ENCODE data around the gene RNU6-9.

Gene RNU6-9

DNA sequence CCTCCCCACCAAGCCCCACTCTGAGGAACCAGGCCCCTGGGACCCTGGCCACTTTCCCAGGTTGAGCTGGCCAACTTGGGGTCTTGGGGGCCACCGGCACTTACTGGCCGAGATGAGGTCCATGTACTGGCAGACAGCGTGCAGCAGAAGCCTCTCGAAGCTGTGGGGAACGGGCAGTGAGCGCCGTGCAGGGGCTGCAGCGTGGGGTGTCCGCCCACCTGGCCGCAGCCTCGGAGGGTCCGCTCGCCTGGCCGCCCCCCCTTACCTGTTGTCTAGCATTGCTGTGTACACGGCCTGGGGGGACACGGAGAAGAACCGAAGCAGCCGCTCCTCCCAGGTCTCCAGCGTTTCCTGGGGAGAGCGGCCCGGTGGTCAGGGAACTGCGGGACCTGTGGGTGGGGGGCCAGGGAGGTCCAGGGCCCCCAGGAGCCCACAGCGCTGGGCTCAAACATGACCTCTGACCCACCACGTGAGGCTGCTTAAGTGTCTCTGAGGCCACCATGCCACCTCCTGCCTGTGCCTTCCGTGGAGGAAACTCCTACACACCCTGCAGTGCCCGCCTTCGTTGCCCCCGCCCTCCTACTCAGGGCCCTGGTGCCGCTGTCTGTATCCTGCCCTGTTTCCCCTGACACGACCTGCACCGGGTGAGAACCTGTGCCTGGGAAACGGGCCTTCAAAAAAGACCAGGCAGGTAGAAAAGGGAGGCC, 6.2 kb downstream of the RNU6-9 start:
- DNase-seq, result no peak

DNA sequence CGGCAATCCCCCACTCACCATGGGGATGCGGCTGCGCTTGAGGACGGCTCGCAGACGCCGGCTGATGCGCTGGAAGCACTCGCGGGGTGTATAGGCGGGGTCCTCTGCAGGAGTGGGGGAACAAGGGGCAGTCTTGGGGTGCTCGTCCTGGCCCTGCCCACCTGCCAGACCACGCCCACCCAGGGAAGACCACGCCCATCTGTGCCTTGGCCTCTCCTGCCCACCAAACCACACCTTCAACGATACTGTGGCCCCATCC, 6.7 kb downstream of the RNU6-9 start:
- DNase-seq, result no peak

DNA sequence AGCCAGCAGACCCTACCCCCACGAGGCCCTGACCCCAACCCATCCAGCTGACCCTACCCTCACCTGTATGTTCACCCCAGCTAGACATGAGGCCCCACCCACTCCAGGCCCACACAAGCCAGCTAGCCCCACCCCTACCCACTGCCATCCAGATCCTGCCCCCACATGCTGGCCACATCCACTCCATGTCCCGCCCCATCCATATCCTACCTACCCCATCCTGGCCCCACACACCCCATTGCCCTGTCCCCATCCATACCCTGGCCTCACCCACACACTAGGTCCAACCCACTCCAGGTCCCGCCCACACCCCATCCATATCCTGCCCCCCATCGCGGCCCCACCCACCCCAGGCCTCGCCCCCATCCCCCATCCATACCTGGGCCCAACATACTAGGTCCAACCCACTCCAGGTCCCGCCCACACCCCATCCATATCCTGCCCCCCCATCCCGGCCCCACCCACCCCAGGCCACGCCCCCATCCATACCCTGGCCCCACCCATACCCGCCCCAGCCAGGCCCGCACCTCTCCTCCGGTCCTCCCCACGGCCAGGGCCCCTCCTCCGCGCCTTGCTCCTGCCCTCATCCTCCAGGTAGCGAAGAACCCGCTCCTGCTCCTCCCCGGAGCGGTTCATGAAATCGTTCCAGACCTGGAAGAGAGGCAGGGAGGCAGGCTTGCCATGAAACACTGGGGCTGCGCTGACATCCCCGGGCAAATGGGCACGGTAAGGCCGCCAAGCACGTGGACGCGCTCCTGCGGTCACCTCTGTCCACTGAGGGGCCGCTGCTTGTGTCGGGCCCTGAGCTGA, 7.2 kb downstream of the RNU6-9 start:
- no peak for DNase-seq

DNA sequence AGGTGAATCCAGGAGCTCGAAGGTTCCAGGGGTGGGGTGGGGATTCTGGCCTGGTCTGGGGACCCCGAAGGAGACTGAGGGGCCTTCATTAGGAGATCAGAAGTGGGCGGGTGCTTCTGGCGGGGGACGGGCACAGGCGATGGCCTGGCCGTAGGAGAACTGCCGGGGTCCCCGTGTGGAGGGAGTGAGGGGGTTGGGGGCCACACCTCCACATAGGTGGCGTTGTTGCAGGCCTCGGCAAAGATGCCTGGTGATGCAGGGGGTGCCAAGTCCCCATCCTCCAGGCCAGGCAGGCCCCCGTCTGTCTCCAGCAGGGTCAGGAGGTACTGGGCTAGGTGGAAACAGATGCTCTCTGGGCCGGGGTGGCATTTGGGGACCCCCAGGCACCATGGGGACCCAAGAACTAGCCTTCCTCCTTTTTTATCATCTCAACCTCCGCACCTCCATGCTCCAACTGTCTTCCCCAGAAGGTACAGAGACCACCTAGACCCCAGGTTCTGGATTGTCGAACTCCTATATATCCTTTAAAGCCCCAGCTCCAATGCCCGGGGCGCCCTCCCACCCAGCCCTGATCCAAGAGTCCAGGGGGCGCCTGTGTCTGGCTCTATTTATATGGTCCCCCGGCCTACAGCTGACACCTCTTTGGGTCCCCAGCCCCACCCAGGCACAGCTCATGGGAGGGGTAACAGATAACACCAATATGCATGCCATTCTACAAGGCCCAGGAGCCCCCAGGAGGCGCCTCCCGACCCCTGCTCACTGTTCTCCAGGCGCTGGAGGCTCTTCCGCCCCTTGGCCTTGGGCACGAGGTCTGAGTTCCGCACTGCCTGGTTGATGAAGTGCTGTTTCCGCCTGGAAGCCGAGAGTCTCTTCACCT, 8.2 kb downstream of the RNU6-9 start:
- no peak for DNase-seq

DNA sequence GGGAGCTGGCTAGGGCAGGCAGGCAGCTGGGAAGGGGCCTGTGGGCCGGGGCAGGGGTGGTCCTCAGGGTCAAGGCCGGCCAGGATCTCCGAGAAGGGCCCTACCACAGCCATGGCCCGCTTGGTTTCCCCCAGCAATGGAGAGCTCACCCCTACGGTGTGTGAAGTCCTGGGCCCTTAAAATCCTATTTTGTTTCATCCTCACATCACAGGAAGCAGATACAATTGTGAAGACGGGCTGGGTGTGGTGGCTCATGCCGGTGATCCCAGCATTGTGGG, 8.7 kb downstream of the RNU6-9 start:
- no peak for DNase-seq

DNA sequence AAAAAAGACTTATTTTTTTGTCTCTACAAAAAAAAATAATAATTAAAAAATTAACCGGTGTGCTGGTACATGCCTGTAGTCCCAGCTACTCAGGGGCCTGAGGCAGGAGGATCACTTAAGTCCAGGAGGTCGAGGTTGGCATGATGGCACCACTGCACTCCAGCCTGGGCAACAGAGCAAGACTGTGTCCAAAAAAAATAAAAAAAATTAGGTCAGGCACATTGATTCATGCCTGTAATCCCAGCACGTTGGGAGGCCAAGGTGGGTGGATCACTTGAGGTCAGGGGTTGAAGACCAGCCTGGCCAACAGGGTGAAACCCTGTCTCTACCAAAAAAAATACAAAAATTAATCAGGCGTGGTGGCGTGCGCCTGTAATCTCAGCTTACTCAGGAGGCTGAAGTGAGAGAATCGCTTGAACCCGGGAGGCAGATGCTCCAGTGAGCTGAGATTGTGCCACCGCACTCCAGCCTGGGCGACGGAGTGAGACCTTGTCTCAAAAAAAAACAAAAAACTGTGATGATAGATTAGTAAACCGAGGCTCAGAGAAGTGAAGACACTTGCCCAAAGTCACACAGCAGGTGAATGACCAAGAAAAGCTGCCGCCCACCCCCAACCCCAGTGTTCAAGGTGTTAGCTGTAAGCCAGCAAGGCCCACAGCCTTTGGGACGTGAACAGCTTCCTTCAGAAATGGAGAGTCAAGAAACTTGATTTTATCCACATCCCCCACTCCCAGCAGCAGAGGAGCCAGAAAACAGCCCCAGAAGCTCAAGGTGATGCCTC, 9.4 kb downstream of the RNU6-9 start:
- no peak for DNase-seq

DNA sequence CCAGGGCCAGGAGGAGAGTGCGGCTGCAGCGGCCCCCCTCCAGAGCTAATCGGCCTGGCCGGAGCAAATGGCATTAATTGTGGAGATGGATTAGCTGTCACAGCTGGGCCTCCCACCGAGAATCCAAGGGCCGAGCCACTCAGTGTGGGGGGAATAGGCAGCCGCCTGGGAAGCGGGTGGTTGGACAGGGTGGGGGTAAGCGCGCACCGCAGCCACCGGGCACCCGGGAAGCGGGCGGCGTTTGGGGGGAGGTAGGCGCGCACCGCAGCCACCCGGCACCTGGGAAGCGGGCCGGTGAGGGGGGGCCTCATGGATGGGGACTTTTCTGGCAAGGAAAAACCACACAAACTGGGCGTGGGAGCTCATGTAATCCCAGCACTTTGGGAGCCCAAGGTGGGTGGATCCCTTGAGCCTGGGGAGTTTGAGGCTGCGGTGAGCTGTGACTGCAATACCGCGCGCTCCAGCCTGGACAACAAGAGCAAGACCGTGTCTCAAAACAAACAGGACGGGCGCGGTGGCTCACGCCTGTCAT, 10.0 kb downstream of the RNU6-9 start:
- DNase-seq, result no peak

DNA sequence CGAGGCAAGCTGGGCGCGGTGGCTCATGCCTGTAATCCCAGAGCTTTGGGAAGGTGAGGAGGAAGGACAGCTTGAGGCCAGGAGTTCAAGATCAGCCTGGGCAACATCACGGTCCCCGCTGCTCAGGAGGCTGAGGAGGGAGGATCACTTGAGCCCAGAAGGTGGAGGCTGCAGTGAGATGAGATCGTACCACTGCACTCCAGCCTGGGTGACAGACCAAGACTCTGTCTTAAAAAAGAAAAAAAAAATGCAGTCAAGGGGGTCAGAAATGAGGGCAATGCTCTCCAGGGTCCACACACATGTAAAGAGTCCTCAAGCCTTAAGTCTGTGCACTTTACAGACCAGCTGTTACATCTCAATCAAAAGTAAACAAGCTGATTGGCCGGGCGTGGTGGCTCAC, 11.3 kb downstream of the RNU6-9 start:
- no peak for DNase-seq

DNA sequence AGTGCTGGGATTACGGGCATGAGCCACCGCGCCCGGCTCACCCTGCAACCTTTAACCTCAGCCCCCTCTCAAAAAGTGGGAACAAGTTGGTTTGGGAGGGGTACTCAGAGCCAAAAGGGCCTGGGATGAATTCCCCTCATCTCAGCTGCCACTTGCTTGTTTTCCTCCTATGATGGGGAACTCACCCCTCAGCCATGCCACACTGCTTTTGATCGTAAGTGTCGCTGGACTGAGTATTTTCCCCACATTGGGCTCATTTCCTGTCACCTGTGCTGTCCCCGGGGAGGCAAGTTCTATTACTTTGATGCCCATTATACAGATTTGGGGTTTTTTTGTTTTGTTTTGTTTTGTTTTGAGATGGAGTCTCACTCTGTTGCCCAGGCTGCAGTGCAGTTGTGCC, 13.2 kb downstream of the RNU6-9 start:
- DNase-seq, result no peak

DNA sequence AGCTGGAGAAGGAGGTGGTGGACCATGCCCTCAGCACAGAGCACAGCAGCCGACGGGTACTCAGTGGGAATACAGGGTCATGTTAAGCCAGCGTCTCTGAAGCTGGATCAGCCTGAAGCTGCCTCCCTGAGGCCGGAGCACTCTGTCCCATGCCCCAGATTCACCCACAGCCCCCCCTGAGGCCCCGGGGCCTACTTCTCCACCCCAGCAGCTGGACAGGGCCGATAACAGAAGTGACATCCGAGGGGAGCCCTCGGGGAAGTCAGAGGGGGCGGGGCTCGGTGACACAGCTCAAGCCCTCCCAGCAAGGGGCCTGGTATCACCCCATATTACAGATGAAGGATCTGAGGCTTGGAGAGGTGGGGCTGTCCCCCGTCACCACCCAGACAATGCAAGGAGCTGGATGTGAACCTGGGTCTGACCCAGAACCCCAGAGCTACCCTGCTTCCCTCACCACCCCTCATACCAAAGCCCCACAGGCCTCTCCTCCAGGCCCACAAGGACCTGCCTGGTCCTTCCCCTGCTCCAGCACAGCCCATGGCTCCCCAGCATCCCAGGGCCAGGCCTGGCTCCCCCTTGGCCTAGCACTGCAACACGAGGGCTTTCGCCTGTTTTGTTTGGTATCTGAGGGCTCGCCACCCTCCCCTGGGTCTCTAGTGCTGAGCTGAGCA, 14.0 kb downstream of the RNU6-9 start:
- no peak for DNase-seq

DNA sequence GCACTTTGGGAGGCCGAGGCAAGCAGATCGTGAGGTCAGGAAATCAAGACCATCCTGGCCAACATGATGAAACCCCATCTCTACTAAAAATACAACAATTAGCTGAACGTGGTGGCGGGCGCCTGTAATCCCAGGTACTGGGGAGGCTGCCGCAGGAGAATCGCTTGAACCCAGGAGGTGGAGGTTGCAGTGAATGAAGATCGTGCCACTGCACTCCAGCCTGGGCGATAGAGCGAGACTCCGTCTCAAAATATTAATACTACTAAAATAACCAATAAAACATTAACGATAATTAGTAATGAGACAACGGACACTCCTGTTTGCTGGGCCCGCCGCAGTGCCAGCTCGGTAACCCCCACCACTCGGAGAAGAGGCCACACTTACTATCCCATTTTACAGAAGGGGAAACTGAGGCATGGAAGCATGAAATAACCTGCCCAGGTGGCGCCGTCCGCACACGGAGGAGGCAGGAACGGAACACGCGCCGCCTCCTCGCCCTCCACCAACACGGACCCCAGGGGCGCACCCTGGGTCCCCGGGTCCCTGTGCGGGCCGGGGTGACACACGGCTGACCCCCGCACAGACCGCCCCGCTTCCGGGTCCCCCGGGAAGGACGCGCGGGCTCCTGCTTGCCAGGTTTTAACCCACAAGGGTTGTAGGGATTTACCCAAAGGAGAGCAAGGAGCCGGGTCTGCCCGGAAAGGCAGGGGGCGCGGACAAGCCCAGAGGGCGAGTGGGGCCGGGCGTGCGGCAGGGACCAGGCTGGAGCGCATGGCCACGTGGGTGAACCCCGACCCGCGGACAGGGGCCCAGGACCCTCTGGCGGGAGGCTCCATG, 18.1 kb downstream of the RNU6-9 start:
- no peak for DNase-seq

DNA sequence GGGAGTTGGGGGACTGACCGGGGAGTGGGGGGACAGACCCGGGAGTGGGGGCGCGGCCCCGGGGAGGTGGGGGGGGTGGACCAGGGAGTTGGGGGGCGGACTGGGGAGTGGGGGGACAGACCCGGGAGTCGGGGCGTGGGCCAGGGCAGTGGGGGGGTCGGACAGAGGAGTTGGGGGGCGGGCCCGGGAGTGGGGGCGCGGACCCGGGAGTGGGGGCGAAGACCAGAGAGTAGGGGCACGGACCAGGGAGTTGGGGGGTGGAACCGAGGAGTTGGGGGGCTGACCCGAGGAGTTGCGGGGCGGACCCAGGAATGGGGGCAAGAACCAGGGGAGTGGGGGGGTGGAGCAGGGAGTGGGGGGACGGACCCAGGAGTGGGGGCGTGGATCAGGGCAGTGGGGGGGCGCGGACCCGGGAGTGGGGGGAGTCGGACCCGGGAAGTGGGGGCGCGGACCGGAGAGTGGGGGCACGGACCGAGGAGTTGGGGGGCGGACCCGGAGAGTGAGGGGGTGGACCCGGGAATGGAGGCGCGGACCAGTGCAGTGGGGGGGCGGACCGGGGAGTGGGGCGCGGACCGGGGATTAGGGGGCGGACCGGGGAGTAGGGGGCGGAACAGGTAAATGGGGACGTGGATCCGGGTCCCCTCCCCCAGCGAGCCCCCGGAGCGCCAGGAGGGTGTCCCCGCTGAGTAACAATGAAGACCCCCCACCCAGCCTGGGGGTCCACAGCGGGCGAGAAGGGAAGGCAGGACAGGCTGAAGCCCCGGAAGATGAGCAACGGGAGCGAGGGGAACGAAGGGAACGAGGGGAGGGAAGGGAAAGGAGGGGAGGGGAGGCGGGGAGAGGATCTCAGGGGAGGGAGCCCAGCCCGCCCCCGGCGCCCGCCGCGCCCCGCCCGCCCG, 19.1 kb downstream of the RNU6-9 start:
- no peak for DNase-seq

DNA sequence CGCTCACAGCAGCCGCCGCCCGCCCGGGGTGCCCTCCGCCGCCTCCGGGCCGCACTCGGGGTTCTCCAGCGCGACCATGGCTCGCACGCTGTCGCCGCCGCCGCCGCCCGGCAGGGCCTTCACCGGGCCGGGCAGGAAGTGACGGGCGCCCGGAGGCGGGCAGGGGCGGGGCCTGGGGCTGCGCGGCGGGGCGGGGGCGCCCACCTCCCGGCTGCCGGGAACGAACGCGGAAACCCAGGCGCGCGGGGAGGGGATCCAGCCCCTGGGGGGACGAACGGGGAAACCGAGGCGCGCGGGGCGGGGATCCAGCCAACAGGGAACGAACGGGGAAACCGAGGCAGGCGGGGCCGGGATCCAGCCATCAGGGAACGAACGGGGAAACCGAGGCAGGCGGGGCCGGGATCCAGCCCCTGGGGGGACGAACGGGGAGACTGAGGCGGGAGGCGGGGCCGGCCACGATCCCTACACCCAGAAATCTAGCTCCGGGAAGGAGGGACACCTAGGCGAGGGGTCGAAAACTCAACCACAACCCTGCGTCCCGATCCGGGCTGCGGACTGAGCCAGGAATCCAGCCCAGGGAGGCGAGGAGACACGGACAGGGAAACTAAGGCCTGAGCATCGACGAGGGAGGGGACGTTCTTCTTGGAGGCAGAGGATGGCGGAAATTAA, 19.9 kb downstream of the RNU6-9 start, which contains the start of gene R3HDM4:
Gene R3HDM4 (minus strand): TSS at position 140 of the 669 bp plus-strand sequence. CDS start 62 bp downstream, at position 78.
- peak; percentile 34 to 44 for DNase-seq

DNA sequence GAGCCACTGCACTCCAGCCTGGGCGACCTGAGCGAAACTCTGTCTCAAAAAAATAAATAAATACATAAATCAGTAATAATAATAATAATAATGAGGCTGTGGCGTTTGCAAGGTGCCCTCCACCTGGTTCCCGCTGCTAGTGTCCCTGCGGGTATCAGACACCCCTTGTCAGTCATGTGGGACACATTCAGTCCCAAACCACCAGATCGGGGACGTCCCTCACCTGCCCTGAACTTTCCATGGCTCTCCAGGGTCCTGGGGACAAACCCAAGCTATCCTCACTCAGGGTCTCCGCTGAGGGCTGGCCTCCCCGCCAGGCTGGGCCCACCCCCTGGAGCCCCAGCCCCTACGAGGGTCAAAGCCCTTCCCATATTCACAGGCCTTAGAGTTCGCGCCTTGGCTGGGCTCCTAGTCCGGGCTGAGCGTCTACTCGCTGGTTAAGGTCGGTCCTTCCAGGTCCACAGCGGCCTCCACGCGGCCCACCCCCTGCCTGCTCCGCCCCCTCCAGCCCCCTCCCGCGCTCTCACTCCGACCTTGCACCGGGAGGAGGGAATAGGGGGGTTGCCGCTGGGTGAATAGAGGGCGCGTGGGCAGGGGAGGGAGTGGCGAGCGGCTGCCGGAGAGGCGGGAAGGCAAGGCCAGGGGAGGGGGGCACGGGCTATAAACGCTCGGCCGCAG, 23.5 kb downstream of the RNU6-9 start:
- DNase-seq, result peak; percentile 18 to 31

DNA sequence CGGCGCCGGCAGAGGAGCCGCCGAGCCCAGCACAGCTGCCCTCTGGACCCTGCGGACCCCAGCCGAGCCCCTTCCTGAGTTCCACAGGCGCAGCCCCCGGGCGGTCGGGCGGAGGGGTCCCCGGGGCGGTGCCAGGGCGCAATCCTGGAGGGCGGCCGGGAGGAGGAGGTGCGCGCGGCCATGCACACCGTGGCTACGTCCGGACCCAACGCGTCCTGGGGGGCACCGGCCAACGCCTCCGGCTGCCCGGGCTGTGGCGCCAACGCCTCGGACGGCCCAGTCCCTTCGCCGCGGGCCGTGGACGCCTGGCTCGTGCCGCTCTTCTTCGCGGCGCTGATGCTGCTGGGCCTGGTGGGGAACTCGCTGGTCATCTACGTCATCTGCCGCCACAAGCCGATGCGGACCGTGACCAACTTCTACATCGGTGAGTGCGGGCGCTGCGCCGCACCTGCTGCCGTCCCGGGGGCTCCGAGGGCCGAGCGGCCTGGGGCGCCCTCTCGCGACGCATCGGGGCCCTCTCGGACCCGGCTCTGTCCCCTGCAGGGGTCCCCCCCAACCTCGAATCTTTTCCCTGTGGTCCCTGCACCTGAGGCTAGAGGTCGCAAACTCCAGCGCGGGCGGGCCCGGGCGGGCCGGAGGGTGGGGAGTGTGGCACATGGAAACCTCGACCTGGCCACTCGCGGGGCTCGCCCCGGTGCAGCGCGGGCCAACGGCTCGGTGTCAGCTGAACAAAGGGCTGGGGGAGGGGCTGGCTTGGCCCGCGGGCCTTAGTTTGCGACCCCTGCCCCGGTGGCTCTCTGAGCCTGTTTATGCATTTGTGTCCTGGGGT, 24.3 kb downstream of the RNU6-9 start, which contains the start of gene KISS1R:
Gene KISS1R (plus strand): TSS at position 11 of the 829 bp plus-strand sequence. CDS start 170 bp downstream, at position 181.
- DNase-seq, result peak in 1 of 2 experiments; percentile 64

DNA sequence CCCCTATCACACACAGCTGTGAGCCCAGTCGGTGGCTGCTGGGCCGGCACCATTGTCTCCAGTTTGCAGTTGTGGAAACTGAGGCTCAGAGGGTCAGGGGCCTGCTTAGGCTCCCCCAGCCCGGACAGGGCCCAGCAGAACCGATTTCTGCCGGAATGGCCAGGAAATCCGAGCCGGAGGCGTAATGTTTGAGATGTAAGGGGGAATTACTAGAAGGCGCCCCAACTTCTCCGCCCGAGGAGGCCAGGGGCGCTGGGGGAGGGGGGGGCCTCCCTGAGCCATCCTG, 24.8 kb downstream of the RNU6-9 start:
- DNase-seq, result no peak

DNA sequence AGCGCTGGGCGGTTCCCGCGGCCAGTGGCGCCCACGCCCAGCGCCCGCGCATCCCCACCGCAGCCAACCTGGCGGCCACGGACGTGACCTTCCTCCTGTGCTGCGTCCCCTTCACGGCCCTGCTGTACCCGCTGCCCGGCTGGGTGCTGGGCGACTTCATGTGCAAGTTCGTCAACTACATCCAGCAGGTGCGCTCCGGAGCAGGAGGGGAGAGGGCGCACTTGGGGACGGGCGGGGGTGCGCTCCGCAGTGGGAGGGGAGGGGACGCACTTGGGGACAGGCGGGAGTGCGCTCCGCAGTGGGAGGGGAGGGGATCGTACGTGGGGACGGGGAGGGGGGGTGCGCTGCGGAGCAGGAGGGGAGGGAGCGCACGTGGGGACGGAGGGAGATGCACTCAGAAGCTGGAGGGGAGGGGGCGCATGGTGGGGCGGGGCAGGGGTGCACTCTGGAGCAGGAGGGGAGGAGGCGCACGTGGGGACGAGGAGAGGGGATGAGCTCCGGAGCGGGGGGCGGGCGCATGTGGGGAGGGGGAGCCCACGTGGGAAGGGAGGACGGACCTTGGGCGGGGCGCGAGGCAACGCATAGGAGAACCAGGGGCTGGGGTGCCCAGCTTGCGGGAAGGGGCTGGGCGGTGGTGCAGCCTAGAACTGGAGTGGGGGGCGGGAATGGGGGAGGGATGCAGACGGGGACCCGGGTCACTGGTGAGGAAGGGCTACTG, 25.4 kb downstream of the RNU6-9 start:
- peak; percentile 45 to 48 for DNase-seq

Data from NCI-H1930 (cell line).